GM19351 (cell line): ENCODE measurements around the gene SMIM35.
A peak's percentile ranks its signal among the peaks of the same experiment; 100 is the strongest.

Experiments used
- ATAC-seq: cut with Tn5 transposase; IDR thresholded peaks from one replicate; pipeline ENCODE4 v1.9.1; 2021; ENCODE audit warnings: mild to moderate bottlenecking, moderate library complexity; ENCODE audit not compliant: unreplicated experiment

The SMIM35 gene

DNA sequence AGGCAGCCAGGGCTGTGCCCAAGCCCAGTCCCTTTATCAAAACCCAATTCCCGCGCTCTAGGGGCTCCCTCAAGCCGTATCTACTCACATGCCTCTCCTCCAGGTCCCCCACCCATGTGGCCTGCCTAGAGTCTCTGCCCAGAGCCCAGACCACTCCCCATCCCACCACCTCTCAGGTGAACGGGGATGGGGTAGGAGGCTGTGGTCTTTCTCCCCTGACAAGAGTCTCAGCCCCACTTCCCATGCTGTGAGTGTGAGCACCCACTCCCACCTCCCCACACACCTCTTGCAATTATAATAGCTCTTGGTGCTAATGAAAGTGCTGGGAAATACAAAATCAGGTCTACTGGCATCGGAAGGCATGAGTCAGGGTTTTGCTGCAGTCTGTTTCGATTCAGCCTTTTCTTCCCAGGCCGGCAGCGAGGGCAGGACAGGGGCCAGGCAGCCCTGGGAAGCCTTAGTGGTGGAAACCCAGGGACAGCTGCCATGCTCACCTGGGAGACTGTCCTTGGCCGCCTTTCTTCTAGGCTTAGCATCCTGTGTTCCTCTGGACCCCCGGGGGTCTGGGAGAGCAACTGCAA, 26.6 kb downstream of the SMIM35 start:
- ATAC-seq, result no peak

DNA sequence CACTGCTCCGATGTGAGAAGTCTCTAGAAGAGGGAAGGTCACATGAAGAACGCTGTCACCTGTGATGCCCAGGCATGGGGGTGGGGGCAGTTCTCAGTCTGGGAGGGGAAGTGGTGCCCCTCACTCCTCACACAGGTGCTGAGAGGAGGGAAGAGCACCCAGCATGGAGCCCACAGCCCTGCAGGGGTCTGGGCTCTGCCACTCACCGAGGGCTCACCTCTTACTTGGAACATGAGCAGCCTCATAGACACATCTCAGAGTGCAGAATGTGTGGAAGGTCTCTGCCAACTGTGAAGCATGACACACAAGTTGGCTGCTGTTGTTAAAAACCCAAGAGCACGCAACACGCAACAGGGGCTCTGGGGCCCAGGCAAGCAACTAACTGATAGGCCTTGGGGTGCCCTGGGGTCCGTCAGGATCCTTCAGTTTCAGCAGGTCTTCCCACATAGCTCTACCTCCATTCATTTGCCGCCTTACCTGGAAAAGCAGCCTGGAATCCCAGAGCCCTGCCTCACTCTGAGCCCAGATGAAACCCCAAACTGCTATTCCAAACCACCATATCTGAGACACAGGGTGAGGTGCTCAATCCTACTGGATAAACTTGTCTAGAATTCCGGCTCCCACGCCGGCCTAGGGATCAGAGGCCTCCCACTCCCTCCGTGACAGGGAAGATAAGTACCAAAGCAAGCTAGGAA, 27.4 kb downstream of the SMIM35 start:
- no peak for ATAC-seq

DNA sequence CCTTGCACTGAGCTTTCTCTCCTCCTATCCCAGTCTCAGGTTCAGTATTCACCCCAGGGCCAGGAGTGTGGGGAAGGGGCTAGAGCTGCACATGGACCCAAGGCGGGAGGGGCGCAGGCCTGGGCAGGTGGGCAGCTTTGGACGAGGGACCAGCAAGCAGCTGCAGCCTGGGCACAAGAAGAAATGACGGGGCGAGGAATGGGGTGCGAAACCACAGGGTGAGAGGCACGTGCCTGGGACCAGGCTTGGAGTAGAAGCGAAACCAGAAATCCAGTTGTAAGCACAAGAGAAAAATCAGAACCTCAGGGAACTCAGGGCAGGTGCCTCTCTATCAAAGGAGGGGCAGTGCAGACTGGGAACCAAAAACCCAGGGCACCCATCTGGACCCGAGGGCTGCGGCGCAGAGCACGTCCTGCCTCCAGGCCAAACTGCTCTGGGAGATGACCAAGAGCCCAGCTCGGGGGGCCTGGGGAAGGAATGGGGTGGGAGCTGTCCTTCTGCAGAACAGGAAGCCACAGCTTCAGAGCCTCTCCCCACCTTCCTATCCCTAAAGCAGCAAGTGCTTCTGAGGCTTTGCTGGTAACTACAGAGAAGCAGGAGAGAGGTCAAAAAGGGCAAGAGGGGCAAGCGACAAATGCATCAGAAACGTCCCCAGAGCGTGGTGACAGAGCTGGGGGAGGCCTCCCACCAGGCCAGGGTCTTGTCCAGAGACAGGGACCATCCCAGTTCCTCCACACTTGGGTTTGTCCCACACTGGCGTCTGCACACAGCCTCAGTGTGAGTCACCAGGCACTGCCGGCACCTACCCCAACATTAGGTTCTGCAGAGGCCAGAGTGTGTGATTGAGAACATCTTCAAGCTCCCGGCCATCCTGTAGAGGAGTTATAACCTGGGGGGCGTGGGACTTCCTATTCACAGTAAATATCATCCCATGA, 28.2 kb downstream of the SMIM35 start:
- no peak for ATAC-seq

DNA sequence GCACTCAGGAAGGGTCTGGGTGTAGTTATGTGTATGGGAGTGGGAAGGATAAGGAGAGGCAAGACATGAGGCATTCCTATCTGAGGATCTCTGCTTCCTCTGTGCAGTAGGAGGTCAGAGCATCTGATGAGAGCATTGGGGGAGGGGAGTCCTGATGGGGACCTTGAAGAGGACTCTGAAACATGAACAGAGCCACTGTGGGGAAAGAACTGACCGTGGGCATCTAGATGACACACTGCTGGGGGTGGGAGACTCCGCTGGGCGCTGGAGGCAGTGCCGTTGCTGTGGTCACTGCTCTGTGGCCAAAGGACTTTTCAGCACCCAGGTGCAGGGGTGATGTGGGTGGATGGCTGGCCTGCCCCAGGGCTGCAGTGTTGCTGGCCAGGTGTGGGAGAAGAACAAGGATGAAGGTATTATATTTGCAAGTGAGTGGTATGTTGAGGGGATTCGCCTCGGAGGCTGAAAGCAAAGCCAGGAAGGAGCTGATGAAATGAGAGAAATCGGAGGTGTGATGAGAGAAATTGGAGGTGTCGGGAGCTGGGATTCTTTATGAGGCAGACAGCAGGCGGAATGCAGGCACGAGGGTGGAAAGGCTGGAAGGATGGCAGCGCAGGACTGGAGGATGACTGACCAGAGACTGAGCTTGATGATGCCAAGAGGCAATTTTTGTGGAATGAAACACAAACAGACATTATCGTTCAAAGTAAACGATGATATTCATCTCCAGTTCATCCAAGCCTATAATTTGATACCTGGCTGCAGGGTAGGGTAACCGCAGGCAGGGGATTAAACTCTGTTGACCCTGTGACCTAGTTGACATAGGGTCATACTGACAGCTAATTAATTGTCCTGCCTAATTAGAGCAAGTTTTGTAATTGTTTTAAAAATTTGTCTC, 29.3 kb downstream of the SMIM35 start:
- ATAC-seq, result no peak

DNA sequence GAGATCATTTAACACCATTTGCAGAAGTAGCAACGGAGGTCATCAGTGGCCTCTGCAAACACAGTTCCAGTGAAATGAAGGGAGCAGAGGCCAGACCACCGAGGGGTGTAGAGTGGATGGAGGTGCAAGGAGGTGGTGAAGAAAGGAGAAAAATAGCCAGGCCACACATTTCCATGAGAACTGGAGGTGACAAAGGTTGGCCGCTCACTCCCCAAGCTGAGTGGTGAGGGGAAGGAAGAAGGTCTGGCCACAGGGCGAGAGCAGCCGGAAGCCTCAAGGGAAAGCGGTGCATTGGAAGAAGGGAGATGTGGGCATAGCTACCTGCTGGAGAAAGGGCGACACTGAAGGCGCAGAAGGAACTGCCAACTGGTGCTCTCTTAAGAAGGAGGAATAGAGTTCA, 30.0 kb downstream of the SMIM35 start:
- no peak for ATAC-seq

DNA sequence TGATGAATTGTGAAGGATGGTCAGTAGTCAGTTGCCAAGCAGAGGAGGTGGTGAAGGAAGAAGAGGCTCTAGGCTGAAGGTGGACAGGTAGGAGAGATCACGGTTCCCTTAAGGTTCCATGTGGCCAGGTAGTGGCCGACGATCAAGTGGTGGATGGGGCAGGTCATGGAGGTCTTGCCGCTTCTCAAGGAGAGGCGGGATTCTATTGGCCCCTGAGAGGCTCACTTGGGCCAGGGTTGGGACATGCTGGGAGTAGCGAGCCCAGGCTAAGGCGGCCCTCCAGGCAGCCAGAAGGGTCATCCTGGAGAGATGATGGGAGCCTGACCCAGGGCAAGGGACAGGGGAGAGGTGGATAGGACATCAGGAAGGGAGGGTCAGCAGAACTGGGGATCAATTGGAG, 30.8 kb downstream of the SMIM35 start:
- no peak for ATAC-seq

DNA sequence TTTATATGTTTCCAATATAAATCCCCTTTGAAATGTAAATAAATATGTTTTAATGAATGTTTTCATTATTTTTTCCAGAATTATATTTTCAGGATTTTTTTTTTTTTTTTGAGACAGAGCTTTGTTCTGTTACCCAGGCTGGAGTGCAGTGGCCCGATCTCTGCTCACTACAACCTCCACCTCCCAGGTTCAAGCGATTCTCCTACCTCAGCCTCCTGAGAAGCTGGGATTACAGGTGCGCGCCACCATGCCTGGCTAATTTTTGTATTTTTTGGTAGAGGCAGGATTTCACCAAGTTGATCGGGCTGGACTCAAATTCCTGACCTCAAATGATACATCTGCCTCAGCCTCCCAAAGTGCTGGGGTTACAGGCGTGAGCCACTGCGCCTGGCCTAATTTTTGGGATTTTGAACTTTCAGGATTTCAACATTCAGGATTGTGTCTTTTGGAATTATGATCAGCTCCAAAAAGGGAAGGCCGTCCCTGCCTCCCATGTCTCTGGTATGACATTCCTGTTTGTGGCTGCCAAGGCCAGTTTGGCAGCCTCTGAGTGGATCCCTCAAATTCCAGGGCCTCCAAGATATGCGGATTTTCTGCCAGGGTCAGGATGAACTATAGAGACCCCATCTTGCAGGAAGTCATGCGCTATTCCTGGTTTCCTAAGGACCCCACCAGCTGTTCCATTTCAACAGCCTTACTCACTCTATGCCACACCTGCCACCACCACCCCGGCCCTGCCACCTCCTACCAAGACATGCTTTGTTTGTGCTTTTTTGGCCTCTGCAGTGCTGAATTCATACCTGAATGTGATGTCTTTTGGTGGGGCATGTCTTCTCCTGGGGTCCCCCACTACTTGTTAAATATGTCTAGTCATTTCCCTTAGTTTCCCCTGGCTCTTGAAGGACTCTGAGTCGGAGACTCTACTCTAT, 31.8 kb downstream of the SMIM35 start:
- ATAC-seq, result no peak

DNA sequence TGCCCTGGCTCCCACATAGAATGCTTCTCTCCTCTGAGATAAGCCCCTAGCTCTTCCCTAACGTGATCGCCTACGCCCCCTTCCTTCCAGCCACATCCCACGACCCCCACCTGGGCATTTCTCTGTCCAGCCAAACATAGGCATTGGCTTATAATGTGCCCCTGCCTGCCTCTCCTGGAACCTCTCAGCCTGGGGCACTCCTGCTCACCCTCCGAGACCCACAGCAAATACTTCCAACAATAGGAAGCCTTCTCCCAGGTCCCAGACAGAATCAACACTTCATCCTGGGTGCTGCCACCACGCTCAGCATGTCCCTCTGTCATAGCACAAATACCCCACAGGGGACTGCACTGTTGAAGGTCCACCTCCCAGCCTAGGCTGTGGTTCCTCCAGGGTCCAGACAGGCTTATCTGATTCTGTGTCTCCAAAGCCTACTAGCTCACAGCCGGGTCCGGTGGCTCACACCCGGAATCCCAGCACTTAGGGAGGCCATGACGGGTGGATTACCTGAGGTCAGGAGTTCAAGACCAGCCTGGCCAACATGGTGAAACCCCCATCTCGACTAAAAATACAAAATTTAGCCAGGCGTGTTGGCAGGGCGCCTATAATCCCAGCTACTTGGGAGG, 34.1 kb downstream of the SMIM35 start:
- no peak for ATAC-seq

DNA sequence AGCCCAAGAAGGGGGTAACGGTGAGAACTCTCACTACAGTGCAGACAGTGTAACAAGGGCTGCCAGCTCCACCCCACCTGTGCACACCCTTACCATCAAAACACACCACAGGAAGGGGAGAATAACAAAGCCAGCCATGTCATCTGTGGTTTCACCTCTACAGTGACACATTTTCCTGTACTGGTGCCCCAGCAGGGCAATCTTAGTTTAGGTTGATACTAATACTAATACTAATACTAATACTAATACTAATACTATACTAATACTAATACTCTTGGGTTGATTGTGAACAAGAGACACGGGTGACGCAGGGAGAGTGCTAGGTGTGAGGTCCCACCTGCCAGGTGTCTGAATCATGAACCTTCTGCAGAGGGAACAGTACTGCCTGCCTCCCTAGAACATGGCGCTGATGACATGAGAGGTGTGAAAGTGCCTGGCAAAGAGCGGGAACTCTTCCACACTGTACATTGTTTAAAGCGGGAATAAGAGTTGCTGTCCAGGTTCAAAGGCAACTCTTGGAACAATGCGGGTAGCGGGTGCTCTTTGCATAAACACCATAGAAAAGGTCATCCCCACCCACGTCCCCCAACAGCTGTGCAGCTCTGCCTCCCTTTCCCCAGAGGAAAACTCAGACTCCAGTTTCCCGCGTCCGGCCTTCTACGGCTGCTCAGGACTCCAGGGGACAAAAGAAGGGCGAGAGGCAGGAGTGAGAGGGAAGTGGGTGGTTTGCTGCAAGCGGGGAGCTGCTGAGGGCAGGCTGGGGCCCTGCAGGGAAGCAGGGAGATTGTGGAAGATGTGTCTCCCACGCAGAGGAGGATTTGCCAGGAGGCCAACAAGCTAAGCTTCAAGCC, 34.9 kb downstream of the SMIM35 start:
- peak; percentile 60 for ATAC-seq

DNA sequence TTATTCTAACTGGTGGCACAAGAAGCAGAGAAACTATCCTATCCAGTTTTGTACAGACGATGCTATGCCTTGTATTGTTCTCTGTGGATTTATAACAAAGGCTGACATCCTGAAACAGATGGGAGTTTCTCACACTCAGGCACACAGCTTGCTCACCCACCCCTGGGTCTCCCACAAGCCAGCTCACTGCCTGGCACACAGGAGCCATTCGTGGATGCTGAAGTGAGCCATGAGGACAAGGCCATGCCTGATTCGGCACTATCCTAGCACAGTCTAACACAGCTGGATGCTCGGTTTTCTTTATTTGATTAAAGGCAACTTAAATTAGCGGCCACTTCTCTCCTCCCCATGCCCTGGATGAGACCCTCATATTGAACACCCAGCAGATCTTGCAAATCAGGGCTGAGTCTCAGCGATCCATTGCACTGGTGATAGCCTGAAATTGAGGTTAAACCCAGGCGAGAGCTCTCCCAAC, 35.6 kb downstream of the SMIM35 start:
- no peak for ATAC-seq

DNA sequence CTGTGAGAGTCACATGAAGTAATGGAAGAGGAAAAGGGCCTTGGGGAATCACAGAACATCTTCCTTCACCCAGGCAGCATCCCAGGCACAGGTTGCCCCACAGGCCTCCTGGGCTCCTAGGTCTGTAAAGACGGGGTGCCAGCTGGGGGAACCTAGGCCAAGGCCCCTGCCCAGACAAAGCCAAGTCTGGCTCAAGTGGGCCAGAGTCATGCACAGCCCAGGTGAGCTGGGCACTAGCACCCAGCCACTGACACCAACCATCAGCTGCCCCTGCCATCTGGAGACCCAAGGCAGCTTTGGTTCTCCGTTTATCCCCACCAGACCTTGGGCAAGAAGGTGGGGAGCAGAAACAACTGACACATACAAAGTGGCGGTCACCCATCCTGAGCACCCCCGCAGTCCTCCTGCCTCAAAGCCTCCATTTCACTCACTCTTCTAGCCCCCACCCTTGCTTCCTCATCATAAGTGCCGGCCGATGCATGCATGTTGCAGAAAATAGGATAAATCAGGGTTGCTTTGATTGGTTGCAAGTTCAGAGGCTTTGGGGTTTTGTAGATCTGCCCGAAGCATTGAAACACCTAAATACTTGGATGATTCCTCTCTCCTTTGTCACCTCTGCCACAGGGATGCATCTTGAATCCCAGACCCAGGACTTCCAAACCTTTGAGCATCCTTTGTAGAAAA, 36.4 kb downstream of the SMIM35 start:
- ATAC-seq, result no peak

DNA sequence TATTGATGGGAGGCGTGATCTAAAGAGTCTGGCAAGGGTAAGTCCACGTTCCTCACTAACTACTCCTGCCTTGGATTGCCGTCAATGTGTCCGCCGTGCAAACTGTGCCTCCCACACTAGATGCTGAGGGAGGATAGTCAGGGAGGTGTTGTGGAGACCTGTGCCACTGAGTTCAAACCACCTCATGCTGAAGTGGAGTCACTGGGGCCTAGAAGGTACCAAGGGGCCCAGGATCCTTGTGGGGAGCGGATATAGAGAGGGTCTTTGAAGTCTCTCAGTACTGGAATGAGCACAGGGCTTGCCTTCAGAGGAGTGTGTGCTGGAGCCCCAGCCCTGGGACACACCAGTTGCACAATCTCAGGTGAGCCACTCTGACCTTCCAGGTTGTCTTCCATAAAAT, 37.0 kb downstream of the SMIM35 start:
- no peak for ATAC-seq

DNA sequence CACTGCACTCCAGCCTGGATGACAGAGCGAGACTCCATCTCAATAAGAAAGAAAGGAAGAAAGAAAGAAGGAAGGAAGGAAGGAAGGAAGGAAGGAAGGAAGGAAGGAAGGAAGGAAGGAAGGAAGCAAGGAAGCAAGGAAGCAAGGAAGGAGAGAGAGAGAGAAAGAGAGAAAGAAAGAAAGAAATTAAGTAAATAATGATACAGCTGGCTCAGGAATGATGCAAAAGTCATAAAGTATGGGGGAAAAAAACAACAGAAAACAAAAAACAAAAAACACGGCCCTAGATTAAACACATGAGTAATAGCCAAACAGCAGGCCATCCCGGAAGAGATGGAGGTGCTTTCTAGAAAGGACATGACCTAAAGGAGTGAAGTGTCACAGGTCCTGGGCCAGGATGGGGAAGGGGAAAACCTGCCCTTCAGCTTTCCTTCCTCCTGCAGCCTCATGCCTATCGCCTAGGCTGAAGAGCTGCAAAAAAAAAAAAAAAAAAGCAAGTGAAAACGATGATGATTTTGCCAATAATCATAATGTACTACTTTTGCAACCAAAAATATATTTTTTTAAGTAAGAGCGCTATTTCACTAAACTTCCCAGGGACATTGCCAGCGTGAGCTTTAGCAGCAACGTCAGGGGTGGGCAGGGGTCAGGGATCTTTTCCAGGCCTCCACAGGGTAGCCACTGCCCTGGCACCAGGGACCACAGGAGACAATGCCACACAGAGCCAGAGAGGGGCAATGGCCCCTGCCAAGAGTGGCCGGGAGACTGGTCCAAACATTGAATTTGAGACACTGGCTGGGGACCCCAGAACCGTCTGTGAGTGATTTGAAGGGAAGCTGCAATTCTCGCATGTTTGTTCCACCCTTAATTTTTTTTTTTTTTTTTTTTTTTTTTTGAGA, 38.0 kb downstream of the SMIM35 start:
- ATAC-seq, result no peak

DNA sequence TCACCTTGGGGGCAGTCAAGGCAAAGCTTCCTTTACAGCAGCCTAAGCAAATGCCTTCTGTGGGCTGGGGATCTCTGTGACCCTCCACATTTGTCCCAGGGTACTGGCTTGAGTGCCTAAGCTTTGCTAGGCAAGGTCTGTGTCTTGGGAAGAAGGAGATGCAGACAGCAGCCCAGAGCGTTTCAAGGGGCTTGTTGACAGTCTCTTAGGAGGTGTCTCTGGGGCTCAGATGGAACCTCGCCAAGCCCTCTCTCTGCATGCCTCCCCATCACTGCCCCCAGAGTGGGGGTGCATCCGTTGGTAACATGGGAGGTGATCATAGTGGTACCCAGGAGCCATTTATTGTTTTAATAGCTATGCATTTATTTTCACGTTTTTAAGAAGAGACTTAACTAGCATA, 39.0 kb downstream of the SMIM35 start:
- ATAC-seq, result no peak

DNA sequence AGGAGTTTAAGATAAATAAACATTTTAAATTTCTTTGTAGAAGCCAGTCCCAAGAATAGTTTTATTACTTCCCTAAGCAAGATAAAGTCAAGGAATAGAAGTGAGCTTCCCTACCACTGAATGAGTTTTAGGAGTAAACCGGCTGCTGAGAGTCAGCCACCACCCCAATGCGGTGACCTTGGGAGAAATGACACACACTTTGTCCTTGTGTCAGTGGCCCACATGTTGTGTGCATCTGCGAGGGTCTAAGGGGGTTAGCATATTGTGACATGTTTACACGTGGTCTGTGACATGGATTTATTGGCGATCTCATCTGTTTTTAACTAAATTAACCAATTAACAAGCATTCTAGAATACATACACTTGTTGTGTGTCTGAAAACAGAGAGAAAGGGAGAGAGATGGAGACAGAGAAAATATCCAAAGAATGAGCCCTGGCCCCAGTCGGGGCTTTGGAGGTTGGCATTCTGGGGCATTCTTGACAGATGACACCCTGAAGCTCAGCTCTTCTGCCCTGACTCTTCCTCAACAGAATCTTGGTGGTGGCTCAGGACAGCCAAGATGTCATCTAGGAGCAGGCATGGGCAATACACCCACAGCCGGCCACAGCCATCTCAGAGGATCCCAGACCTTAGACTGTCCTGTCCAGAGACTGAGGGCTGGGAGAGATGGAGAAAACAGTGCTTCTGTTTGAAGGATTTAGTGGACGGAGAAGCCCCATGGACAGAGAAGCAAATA, 39.6 kb downstream of the SMIM35 start:
- no peak for ATAC-seq
